Upper lobe of left lung (tissue), 4 donors: ENCODE data around the gene DNAJC21.
"Not testable (repeated sequence)": the region's sequence is repeated elsewhere in the genome, so short reads cannot be mapped to it uniquely, and the experiment has no call there.

Experiments used
- CTCF ChIP-seq, 6 experiments: fragments of 450-650 bp in 4 of 6; fragments of 200-600 bp in 2 of 6; sonication (generic) in 2 of 6; IDR thresholded peaks; one replicate each; pipeline ENCODE4 v1.5.1; 2016 to 2019; ENCODE audit warnings: antibody characterized with exemption in 6 of 6
- POLR2A ChIP-seq, 4 donors: fragments of 450-650 bp; IDR thresholded peaks; one replicate each; pipeline ENCODE4 v1.5.1; 2016 to 2017; ENCODE audit warnings: antibody characterized with exemption in 4 of 4, mild to moderate bottlenecking in 2 of 4
- POLR2AphosphoS5 ChIP-seq, 2 donors: sonication (generic); formaldehyde crosslinking; IDR thresholded peaks; one replicate each; pipeline ENCODE4 v1.5.1; 2017; ENCODE audit warnings: antibody characterized with exemption in 2 of 2

DNA sequence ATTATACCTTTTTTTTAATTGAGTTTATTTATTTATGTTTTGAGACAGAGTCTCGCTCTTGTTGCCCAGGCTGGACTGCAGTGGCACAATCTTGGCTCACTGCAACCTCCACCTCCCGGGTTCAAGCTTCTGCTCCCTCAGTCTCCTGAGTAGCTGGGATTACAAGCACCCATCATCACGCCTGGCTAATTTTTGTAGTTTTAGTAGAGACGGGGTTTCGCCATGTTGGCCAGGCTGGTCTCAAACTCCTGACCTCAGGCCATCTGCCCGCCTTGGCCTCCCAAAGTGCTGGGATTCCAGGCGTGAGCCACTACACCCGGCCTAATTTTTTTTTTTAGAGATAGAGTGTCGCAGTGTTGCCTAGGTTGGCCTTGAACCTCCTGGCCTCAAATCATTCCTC is 6.1 kb upstream of the DNAJC21 start:
- not testable (repeated sequence) for TF ChIP-seq CTCF, POLR2A, POLR2AphosphoS5 (IDR thresholded peaks at IDR 0.05)
